ENCODE measurements around the gene PRSS27.

PRSS27 gene

DNA sequence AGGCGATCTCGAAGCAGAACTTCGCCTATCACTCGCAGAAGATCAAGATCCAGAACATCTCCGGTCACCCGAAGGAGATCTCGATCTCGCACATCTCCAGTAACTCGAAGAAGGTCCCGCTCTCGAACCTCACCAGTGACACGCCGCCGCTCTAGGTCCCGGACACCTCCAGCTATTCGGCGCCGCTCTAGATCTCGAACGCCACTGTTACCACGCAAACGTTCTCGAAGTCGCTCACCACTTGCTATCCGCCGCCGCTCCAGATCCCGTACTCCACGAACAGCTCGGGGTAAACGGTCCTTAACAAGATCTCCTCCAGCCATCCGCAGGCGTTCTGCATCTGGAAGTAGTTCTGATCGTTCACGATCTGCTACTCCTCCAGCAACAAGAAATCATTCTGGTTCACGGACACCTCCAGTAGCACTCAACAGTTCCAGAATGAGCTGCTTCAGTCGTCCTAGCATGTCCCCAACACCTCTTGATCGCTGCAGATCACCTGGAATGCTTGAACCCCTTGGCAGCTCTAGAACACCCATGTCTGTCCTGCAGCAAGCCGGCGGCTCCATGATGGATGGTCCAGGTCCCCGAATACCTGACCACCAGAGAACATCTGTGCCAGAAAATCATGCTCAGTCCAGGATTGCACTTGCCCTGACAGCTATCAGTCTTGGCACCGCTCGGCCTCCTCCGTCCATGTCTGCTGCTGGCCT is 46.6 kb upstream of the PRSS27 start:
- no peak for TF ChIP-seq CTCF (IDR thresholded peaks at IDR 0.05; ENCODE audit: control extremely low read depth, extremely low read depth, low read depth, missing control alignments)
- POLR2A ChIA-PET: interaction anchor here (1.1 kb wide), 1 partner anchor 25 kb away, joined by 3 read pairs; no protein-coding TSS in a partner anchor
- CTCF ChIA-PET: interaction anchor here (1.2 to 2.1 kb wide), 3 partner anchors 10 to 102 kb away, joined by 3 to 4 read pairs (median 3); no protein-coding TSS in a partner anchor
- no peak for DNase-seq (ENCODE audit: extremely low spot score)

GRCh38 chr16:2765462-2766404 is 45.7 kb upstream of the PRSS27 start:
- TF ChIP-seq CTCF (IDR thresholded peaks at IDR 0.05; ENCODE audit: control extremely low read depth, extremely low read depth, low read depth, missing control alignments): no peak
- POLR2A ChIA-PET: no interaction called here
- CTCF ChIA-PET: interaction anchor here (1.2 to 2.1 kb wide), 3 partner anchors 10 to 103 kb away, joined by 3 to 4 read pairs (median 3); no protein-coding TSS in a partner anchor
- no peak for DNase-seq (ENCODE audit: extremely low spot score)

- no peak for DNase-seq (ENCODE audit: extremely low spot score)
- POLR2A ChIA-PET: no interaction called here
- CTCF ChIA-PET: no interaction called here
- TF ChIP-seq CTCF (IDR thresholded peaks at IDR 0.05; ENCODE audit: control extremely low read depth, extremely low read depth, low read depth, missing control alignments): no peak
These were observed 44.7 kb upstream of the PRSS27 start for GRCh38 chr16:2764718-2765117.

DNA sequence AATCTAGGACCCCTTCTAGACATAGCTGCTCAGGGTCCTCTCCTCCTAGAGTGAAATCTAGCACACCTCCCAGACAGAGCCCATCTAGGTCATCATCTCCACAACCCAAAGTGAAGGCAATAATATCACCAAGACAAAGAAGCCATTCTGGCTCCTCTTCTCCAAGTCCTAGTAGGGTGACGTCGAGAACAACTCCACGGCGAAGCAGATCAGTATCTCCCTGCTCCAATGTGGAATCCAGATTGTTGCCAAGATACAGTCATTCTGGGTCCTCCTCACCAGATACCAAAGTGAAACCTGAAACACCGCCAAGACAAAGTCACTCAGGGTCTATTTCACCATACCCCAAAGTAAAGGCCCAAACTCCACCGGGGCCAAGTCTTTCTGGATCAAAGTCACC is 43.1 kb upstream of the PRSS27 start:
- POLR2A ChIA-PET: interaction anchor here (0.8 kb wide), 1 partner anchor 10 kb away, joined by 4 read pairs; the partner anchor contains the start of gene SRRM2

GRCh38 chr16:2762711-2763110 is 42.7 kb upstream of the PRSS27 start:
- CTCF ChIA-PET: interaction anchor here (1.0 kb wide), 1 partner anchor 12 kb away, joined by 3 read pairs; no protein-coding TSS in a partner anchor
- TF ChIP-seq CTCF (IDR thresholded peaks at IDR 0.05; ENCODE audit: control extremely low read depth, extremely low read depth, low read depth, missing control alignments): no peak
- POLR2A ChIA-PET: interaction anchor here (0.8 kb wide), 1 partner anchor 10 kb away, joined by 4 read pairs; the partner anchor contains the start of gene SRRM2
- no peak for DNase-seq (ENCODE audit: extremely low spot score)

More for the DNA sequence above, 43.1 kb upstream of the PRSS27 start:
- no peak for DNase-seq (ENCODE audit: extremely low spot score)
- CTCF ChIA-PET: interaction anchor here (1.0 kb wide), 1 partner anchor 13 kb away, joined by 3 read pairs; no protein-coding TSS in a partner anchor
- no peak for TF ChIP-seq CTCF (IDR thresholded peaks at IDR 0.05; ENCODE audit: control extremely low read depth, extremely low read depth, low read depth, missing control alignments)
